Measurements from ENCODE around the gene NFXL1.

GRCh38 chr4:47842985-47843384 is 71.4 kb downstream of the NFXL1 start:
- TF ChIP-seq CTCF (IDR thresholded peaks at IDR 0.05) (no peak), EP300 (IDR thresholded peaks at IDR 0.05) (no peak)

Measured in gastroesophageal sphincter (tissue), 3 donors.